HG03469 (cell line): ENCODE data around the gene RPL28.
"Not testable (repeated sequence)": the region's sequence is repeated elsewhere in the genome, so short reads cannot be mapped to it uniquely, and the experiment has no call there.

Experiments
- ATAC-seq: cut with Tn5 transposase; IDR thresholded peaks from one replicate; pipeline ENCODE4 v1.9.1; 2021; ENCODE audit warnings: mild to moderate bottlenecking, moderate library complexity, moderate number of reproducible peaks; ENCODE audit not compliant: unreplicated experiment

RPL28 gene

DNA sequence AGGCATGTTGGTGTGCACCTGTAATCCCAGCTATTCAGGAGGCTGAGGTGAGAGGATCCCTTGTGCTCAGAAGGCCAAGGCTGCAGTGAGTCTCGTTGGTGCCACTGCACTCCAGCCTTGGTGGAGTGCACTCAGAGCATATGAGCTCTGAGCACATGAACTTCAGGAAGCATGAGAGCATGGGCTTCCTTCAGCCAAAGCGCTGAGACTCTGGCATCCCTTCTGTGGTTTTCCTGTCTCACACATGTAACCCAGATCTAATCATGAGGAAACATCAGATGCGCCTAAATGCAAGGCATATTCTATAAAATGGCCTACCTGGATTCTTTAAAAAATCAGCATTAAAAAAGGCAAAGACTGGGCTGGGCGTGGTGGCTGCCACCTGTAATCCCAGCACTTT is 35.5 kb downstream of the RPL28 start:
- not testable (repeated sequence) for ATAC-seq

DNA sequence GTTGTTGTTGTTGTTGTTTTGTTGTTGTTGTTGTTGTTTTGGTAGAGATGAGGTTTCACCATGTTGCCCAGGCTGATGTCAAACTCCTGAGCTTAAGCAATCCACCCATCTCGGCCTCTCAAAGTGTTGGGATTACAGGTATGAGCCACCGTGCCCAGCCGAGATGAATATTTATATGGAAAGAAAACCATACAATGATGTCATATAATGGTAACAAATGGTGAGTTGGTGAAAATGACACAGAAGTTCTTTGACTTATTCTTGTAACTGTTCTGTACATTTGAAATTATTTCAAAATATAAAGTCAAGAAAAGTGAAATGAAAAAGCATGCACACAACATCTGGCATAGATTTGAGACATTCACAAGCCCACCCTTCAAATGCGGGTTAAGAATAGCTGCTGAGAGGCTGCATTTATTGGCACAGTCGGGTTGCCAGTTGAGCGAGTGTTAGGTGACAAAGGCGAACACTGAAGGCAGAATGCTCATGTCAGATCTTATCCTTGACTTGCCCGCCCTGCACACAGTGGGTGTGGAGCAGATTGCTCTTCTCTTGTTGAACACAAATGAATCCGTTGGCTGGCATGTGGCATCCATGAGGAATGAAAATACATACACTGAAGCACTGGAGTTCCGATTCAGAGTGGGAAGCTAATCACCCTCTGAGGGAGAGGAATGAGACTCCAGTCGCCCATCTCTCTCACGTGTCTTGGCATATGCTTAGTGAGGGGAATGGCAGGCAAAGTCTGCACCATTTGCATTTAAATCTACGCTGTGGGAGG is 37.7 kb downstream of the RPL28 start:
- ATAC-seq, result no peak

DNA sequence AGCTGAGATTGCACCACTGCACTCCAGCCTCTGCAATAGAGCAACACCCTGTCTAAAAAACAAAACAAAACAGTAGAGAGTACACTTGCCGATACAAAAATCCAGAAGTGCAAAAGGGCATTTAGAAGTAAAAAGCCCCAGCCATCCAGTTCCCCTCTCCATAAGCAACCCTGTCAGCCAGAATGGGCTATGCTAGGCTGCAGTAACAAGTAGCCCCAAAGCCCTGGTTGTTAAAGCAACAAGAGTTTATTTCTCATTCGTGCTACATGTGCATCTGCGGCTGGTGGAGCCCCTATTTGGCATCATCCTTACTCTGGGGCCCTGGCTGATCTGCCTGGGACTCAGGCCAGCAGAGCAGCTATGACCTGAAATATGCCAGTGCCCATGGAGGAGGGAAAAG is 38.8 kb downstream of the RPL28 start:
- ATAC-seq, result no peak

DNA sequence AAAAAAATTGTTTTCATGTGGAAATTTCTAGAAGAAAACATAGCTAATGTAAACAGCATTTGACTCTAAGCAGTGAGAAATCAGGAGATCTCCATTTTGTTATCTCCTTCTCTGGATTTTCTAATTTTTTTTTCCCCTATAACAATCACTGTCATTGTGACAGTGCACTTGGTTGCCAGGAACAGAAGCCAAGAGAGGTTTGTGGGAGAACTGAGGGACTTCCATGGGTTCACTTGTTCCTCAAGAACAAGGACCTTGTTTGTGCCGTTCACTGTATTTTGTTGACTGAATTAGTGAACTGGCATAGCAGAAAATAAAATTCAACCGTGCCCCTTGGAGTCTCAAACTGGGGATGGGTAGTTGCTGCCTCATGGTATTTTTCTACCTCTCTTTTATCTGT is 40.3 kb downstream of the RPL28 start:
- ATAC-seq, result no peak

DNA sequence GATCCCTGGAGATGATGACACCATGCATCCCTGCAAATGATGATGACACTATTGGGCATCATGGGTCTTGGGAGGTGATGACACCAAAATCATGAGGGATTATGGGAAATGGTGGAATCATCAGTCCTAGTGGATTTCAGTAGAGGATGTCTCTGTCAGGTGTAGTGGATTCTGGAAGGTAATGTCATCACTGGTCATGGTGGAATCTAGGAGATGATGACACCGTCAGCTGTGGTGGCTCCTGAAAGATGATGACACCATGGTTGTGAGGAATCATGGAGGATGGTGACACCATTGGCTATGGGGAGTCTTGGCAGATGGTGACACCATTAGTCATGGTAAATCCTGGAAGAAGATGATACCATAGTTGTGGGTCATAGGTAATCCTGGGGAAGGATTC is 45.5 kb downstream of the RPL28 start:
- ATAC-seq, result no peak

- ATAC-seq, result no peak
Observed at GRCh38 chr19:55432241-55432959, 46.7 kb downstream of the RPL28 start.

GRCh38 chr19:55433292-55433691 is 47.6 kb downstream of the RPL28 start:
- ATAC-seq, result no peak

DNA sequence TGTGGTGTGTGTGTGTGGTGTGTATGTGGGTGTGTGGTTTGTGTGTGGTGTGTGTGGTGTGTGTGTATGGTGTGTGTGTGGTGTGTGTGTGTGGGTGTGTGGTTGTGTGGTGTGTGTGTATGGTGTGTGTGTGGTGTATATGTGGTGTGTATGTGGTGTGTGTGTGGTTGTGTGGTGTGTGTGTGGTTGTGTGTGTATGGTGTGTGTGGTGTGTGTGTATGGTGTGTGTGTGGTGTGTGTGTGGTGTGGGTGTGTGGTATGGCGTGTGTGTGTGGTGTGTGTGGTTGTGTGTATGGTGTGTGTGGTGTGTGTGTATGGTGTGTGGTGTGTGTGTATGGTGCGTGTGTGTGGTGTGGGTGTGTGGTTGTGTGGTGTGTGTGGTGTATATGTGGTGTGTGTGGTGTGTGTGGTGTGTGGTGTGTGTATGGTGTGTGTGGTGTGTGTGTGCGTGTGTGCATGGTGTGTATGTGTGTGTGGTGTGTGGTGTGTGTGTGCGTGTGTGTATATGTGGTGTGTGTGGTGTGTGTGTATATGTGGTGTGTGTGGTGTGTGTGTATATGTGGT is 48.7 kb downstream of the RPL28 start:
- ATAC-seq, result no peak

GRCh38 chr19:55435020-55435419 is 49.3 kb downstream of the RPL28 start:
- no peak for ATAC-seq

DNA sequence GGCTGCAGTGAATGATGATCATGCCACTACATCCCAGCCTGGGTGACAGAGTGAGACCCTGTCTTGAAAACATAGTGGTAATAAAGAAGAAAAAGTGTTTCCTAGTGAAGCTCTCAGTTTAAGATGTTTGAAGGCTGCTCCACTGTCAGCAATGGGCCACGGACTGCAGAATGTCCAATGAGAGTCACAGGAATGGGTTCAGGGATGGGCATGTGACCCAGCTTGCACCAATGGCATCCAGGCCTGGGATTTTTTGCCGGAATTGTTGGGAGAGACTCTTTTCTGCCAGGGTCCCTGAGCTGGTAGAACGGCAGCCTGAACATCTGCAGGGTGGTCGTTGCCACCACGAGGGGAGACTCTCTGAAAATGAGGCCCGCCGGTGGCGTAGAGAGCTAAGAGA is 51.1 kb downstream of the RPL28 start:
- no peak for ATAC-seq

DNA sequence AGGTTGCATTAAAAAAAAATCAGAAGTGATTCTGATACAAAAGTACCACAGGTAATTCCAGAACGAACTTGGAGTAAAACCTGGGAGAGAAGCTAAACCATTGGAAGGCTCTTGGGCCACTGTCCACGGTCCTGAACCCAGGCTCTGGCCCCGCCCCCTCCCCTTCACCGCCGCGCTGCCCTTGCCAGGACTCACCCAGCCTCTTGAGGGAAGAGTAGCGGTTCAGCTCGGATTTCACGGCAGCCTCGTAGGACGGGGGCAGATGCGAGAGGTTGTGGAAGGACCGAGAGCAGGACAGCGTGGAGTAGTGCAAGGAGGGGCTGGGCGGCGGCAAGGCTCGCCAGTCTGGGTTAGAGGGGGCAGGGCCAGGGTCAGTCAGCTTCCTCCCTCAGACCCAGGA is 51.7 kb downstream of the RPL28 start:
- no peak for ATAC-seq

DNA sequence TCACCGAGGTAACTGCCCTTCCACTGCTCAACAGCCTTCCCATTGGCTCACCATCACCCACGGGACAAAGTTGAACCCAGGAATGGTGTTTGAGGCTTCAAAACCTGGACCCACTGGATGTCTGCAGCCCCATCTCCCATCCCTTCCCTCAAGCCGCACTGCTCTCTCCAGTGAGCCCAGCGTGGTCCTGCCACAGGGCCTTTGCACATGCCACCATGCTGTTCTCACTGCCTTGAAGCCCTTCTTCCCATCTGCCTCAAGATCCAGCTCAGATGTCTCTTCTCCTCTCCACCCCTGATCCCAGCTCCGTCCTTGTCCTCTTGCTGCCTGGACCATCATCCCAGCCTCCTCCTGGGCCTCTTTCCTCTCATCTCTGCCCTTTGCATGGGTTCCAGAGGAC is 53.3 kb downstream of the RPL28 start:
- no peak for ATAC-seq

- no peak for ATAC-seq
Observed at GRCh38 chr19:55440411-55441105, 54.8 kb downstream of the RPL28 start.

DNA sequence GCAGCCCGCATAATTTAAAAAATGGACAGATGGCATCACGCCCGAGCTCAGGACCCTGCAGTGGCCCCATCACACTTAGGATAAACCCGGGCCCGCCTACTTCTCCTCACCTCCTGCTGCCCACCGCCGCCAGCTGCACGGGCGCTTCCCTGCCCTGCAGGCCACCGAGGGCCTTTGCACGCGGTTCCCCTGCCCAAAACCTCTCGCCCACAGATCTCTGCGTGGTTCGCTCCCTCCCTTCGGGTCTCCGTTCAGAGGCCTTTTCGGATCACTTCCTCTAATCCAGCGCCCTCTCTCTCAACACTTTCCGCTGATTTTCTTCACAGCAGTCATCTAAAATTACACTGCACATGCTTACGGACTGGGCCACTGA is 55.6 kb downstream of the RPL28 start:
- no peak for ATAC-seq

- ATAC-seq, result no peak
Observed at GRCh38 chr19:55441692-55442321, 56.1 kb downstream of the RPL28 start.

DNA sequence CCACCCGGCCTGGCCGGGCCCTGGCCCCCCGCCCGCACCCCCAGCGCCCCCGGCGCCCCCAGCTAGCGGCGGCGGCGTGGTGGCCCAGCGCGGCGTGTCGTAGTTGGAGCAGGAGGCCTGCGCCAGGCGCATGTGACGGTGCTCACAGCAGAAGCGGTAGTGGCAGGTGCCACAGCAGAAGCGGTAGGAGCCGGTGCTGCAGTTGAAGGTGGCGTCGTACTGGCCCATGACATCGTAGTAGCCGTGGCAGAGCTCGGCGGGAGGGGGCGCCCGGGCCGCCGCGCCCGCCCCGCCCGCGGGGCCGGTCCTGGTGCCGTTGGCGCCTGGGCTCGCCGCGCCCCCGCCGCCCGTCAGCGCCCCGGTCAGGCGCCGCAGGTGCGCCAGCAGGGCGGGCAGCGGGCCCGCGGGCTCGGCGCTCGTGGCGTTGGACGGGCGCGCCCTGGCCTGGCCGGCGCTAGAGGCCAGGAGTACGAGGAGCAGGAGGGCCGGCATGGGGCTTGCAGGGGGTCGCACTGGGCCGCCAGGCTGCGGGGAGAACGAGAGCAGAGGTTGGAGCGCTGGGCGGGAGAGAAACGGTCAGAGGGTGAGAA is 56.7 kb downstream of the RPL28 start:
- no peak for ATAC-seq

DNA sequence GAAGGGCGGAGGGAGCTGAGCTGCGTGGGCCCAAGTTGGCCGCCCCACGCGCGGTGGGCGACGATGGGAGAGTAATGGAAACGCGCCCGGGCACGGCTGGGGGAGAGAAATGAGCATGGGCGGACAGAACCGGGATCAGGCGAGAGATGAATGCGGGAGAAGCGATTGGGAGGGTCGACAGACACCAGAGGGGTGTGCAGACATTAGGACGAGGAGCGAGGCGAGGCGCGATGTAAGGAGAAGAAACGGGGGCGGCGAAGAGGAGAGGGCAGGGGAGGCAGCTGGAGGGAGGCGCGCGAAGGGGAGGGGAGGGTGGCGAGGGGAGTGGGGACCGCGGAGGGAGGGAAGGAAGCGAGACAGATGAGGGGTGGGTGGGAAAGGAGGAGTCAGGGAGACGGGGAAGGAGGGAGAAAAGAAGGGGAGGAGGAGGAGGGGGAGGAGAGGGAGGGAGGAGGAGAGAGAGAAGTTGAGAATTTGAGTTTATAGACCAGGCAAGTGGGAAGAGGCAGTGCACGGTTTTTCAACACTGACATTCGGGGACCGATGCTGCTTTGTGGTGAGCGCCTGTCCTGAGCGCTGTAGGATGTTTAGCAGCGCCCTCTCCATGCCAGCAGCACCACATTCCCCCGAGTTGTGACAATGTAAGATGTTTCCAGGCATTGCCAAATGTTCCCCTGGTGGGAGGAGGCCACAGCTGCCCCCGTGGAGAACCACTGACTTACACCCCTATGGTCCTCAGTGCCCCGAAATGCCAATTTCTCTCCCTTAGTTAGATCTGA is 57.5 kb downstream of the RPL28 start, which contains the start of gene SHISA7:
Gene SHISA7 (minus strand): TSS at position 256 of the 779 bp plus-strand sequence. CDS start 437 bp downstream, outside the sequence.
- no peak for ATAC-seq

GRCh38 chr19:55443824-55444480 is 58.2 kb downstream of the RPL28 start:
- no peak for ATAC-seq

DNA sequence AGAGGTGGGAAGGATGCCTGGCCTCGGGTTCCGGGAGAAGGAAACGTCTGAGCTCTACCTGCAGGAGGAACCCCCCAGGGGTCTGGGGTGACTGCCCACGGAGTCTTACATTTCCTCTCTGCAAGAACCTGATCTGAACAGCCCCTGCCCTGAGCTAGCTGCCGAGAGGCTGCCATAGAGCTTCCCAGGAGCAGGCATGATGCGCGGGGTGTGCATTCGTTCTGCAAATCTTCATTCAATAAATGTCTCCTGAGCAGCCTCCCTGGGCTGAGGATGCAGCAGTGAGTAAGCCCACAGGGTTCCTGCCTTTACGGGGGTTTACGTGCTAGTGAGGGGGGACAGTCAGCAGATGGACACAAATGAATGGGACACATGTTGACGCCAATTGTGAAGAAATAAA is 58.9 kb downstream of the RPL28 start:
- ATAC-seq, result no peak
